ENCODE measurements around the gene EPHA6. TPM values are rescaled to one million over a fixed set of nuclear protein-coding genes. Genes with fewer than 3 reads are reported as not detected.

EPHA6 gene
- total and polyA plus RNA-seq, 2 experiments from 2014 or later = not detected

- H3K4me1 ChIP-seq (ENCODE audit: insufficient read depth) = no peaks in the 10 kb centered on the region
- TF ChIP-seq EZH2phosphoT487 (IDR thresholded peaks at IDR 0.05; ENCODE audit: insufficient read depth, low read depth) (no peak), EZH2 (IDR thresholded peaks at IDR 0.05; ENCODE audit: insufficient read depth, poor library complexity, severe bottlenecking) (no peak)
- 0 out of 2 replicates have a peak, but pooled peaks cover 5% of the 10 kb centered on the region for H3K9me2 ChIP-seq (ENCODE audit: insufficient read depth)
- H3K27me3 ChIP-seq (replicated peaks; ENCODE audit: insufficient read depth) = no peaks in the 10 kb centered on the region
- in situ Hi-C loops (cut with MboI) = no loop called here
- no peak overlapping the region for H2AFZ ChIP-seq
- no peak overlapping the region for H3K27ac ChIP-seq
- H3K4me2 ChIP-seq (ENCODE audit: unreplicated experiment) = no peak overlapping the region
- WGBS, 2 experiments (ENCODE audit: low coverage in 1 of 2, low lambda C conversion rate in 2 of 2, missing lambda C conversion rate in 2 of 2) = 29 to 31% methylated on average over 5 of the region's 5 CpGs
- H3K4me3 ChIP-seq = no peak overlapping the region
- H3K79me2 ChIP-seq (ENCODE audit: insufficient read depth) = no peaks in the 10 kb centered on the region
- H3F3A ChIP-seq (ENCODE audit: insufficient read depth) = no peaks in the 10 kb centered on the region
- H4K20me1 ChIP-seq (ENCODE audit: insufficient read depth) = no peaks in the 10 kb centered on the region
- no peak overlapping the region for H3K9ac ChIP-seq
- DNase-seq = no peak
- H3K9me3 ChIP-seq (ENCODE audit: low read depth) = no peaks in the 10 kb centered on the region
- no peaks in the 10 kb centered on the region for H3K36me3 ChIP-seq (ENCODE audit: low read depth)
These were observed 878.0 kb downstream of the EPHA6 start for GRCh38 chr3:97692389-97692788.

GRCh38 chr3:97692831-97693230, 878.4 kb downstream of the EPHA6 start:
- H3K27ac ChIP-seq = no peak overlapping the region
- H3K9me3 ChIP-seq (ENCODE audit: low read depth) = no peaks in the 10 kb centered on the region
- 73 to 82% methylated on average over 2 of the region's 2 CpGs for WGBS, 2 experiments (ENCODE audit: low coverage in 1 of 2, low lambda C conversion rate in 2 of 2, missing lambda C conversion rate in 2 of 2)
- no peaks in the 10 kb centered on the region for H3K27me3 ChIP-seq (replicated peaks; ENCODE audit: insufficient read depth)
- no peaks in the 10 kb centered on the region for H3K4me1 ChIP-seq (ENCODE audit: insufficient read depth)
- no peaks in the 10 kb centered on the region for H4K20me1 ChIP-seq (ENCODE audit: insufficient read depth)
- no peak overlapping the region for H3K4me3 ChIP-seq
- TF ChIP-seq EZH2phosphoT487 (IDR thresholded peaks at IDR 0.05; ENCODE audit: insufficient read depth, low read depth) = no peak
- TF ChIP-seq EZH2 (IDR thresholded peaks at IDR 0.05; ENCODE audit: insufficient read depth, poor library complexity, severe bottlenecking) = no peak
- no peak for DNase-seq
- in situ Hi-C loops (cut with MboI) = no loop called here
- H3K9me2 ChIP-seq (ENCODE audit: insufficient read depth) = 0 out of 2 replicates have a peak, but pooled peaks cover 5% of the 10 kb centered on the region
- no peak overlapping the region for H3K9ac ChIP-seq
- no peak overlapping the region for H3K4me2 ChIP-seq (ENCODE audit: unreplicated experiment)
- no peaks in the 10 kb centered on the region for H3K36me3 ChIP-seq (ENCODE audit: low read depth)
- H3K79me2 ChIP-seq (ENCODE audit: insufficient read depth) = no peaks in the 10 kb centered on the region
- no peaks in the 10 kb centered on the region for H3F3A ChIP-seq (ENCODE audit: insufficient read depth)
- no peak overlapping the region for H2AFZ ChIP-seq

- WGBS, 2 experiments (ENCODE audit: low coverage in 1 of 2, low lambda C conversion rate in 2 of 2, missing lambda C conversion rate in 2 of 2) = 35 to 42% methylated on average over 1 of the region's 1 CpG
- Histone ChIP-seq H3K27me3 (replicated peaks; ENCODE audit: insufficient read depth) (no peaks in the 10 kb centered on the region), H3K36me3 (ENCODE audit: low read depth) (no peaks in the 10 kb centered on the region), H3K79me2 (ENCODE audit: insufficient read depth) (no peaks in the 10 kb centered on the region), H3K9me2 (ENCODE audit: insufficient read depth) (0 out of 2 replicates have a peak, but pooled peaks cover 5% of the 10 kb centered on the region), H3K4me1 (ENCODE audit: insufficient read depth) (no peaks in the 10 kb centered on the region), H3K4me3 (no peak overlapping the region), H2AFZ (no peak overlapping the region), H3F3A (ENCODE audit: insufficient read depth) (no peaks in the 10 kb centered on the region), H3K4me2 (ENCODE audit: unreplicated experiment) (no peak overlapping the region), H3K9me3 (ENCODE audit: low read depth) (no peaks in the 10 kb centered on the region), H3K27ac (no peak overlapping the region), H4K20me1 (ENCODE audit: insufficient read depth) (no peaks in the 10 kb centered on the region), H3K9ac (no peak overlapping the region)
- in situ Hi-C loops (cut with MboI) = no loop called here
- TF ChIP-seq EZH2phosphoT487 (IDR thresholded peaks at IDR 0.05; ENCODE audit: insufficient read depth, low read depth) (no peak), EZH2 (IDR thresholded peaks at IDR 0.05; ENCODE audit: insufficient read depth, poor library complexity, severe bottlenecking) (no peak)
- DNase-seq = no peak
These were observed 880.5 kb downstream of the EPHA6 start for GRCh38 chr3:97694876-97695275.

- in situ Hi-C loops (cut with MboI) = no loop called here
- no peak for DNase-seq
- H3K27me3 ChIP-seq (replicated peaks; ENCODE audit: insufficient read depth) = no peaks in the 10 kb centered on the region
- no peaks in the 10 kb centered on the region for H3K4me1 ChIP-seq (ENCODE audit: insufficient read depth)
- H3K4me3 ChIP-seq = no peak overlapping the region
- H3K27ac ChIP-seq = no peak overlapping the region
- H3K9ac ChIP-seq = no peak overlapping the region
- no peak overlapping the region for H3K4me2 ChIP-seq (ENCODE audit: unreplicated experiment)
- no peaks in the 10 kb centered on the region for H3K9me2 ChIP-seq (ENCODE audit: insufficient read depth)
- no peaks in the 10 kb centered on the region for H3F3A ChIP-seq (ENCODE audit: insufficient read depth)
- no peaks in the 10 kb centered on the region for H3K36me3 ChIP-seq (ENCODE audit: low read depth)
- 27 to 31% methylated on average over 5 of the region's 5 CpGs for WGBS, 2 experiments (ENCODE audit: low coverage in 1 of 2, low lambda C conversion rate in 2 of 2, missing lambda C conversion rate in 2 of 2)
- TF ChIP-seq EZH2 (IDR thresholded peaks at IDR 0.05; ENCODE audit: insufficient read depth, poor library complexity, severe bottlenecking) (no peak), EZH2phosphoT487 (IDR thresholded peaks at IDR 0.05; ENCODE audit: insufficient read depth, low read depth) (no peak)
- H2AFZ ChIP-seq = no peak overlapping the region
- no peaks in the 10 kb centered on the region for H3K79me2 ChIP-seq (ENCODE audit: insufficient read depth)
- no peaks in the 10 kb centered on the region for H4K20me1 ChIP-seq (ENCODE audit: insufficient read depth)
- no peaks in the 10 kb centered on the region for H3K9me3 ChIP-seq (ENCODE audit: low read depth)
These were observed 884.3 kb downstream of the EPHA6 start for GRCh38 chr3:97698691-97699090.

GRCh38 chr3:97699889-97700288, 885.5 kb downstream of the EPHA6 start:
- WGBS, 2 experiments (ENCODE audit: low coverage in 1 of 2, low lambda C conversion rate in 2 of 2, missing lambda C conversion rate in 2 of 2) = 56 to 65% methylated on average over 2 of the region's 2 CpGs
- no peaks in the 10 kb centered on the region for H3K27me3 ChIP-seq (replicated peaks; ENCODE audit: insufficient read depth)
- no peak overlapping the region for H2AFZ ChIP-seq
- no peak overlapping the region for H3K4me2 ChIP-seq (ENCODE audit: unreplicated experiment)
- no peak for DNase-seq
- H3K4me3 ChIP-seq = no peak overlapping the region
- H3K9me2 ChIP-seq (ENCODE audit: insufficient read depth) = no peaks in the 10 kb centered on the region
- H3K9ac ChIP-seq = no peak overlapping the region
- no peaks in the 10 kb centered on the region for H3K4me1 ChIP-seq (ENCODE audit: insufficient read depth)
- in situ Hi-C loops (cut with MboI) = no loop called here
- no peaks in the 10 kb centered on the region for H4K20me1 ChIP-seq (ENCODE audit: insufficient read depth)
- H3K36me3 ChIP-seq (ENCODE audit: low read depth) = no peaks in the 10 kb centered on the region
- H3K27ac ChIP-seq = no peak overlapping the region
- no peaks in the 10 kb centered on the region for H3K9me3 ChIP-seq (ENCODE audit: low read depth)
- no peaks in the 10 kb centered on the region for H3F3A ChIP-seq (ENCODE audit: insufficient read depth)
- no peak for TF ChIP-seq EZH2phosphoT487 (IDR thresholded peaks at IDR 0.05; ENCODE audit: insufficient read depth, low read depth)
- no peak for TF ChIP-seq EZH2 (IDR thresholded peaks at IDR 0.05; ENCODE audit: insufficient read depth, poor library complexity, severe bottlenecking)
- H3K79me2 ChIP-seq (ENCODE audit: insufficient read depth) = no peaks in the 10 kb centered on the region

Measured in GM23248 (cell line).